ENCODE results near the gene OR10H3. TPM values are rescaled to one million over a fixed set of nuclear protein-coding genes. Genes with fewer than 3 reads are reported as not detected.

The OR10H3 gene, protein sequence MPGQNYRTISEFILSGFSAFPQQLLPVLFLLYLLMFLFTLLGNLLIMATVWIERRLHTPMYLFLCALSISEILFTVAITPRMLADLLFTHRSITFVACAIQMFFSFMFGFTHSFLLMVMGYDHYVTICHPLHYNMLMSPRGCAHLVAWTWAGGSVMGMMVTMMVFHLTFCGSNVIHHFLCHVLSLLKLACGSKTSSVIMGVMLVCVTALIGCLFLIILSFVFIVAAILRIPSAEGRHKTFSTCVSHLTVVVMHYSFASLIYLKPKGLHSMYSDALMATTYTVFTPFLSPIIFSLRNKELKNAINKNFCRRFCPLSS
- total RNA-seq, result not detected

DNA sequence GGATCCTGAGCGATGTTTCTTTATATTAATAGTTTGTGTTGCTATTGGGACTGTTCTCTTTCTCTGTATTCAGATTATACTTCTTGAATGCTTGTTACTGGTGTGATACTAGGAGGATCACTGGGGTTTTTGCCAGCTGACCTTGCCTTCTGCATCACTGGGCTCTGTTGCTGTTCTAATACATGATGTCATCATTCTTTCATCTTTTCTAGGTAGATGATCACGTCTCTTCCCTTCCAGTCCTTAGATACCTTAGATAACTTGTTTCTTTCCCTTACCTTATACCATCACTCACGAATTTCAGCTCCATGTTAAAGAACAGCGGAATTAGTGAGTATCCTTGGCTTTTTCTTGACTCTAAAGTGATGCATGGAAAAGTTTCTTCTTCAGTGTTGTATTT, at the start of gene OR10H3:
Gene OR10H3, plus strand, starts transcription at position 264 of the 400 bp plus-strand sequence. CDS start 3,408 bp downstream, outside the sequence.
- no peak for DNase-seq (ENCODE audit: low spot score)
- Histone ChIP-seq H3K27ac (no peak within 1 kb of the TSS), H3K36me3 (no peaks in the 10 kb centered on the region), H3K4me1 (no peaks in the 10 kb centered on the region), H3K27me3 (no peaks in the 10 kb centered on the region), H3K4me3 (no peak within 1 kb of the TSS), H3K9me3 (peaks cover 0 to 19% of the 10 kb centered on the region in 2 donors)
- TF ChIP-seq, protein P1, sequence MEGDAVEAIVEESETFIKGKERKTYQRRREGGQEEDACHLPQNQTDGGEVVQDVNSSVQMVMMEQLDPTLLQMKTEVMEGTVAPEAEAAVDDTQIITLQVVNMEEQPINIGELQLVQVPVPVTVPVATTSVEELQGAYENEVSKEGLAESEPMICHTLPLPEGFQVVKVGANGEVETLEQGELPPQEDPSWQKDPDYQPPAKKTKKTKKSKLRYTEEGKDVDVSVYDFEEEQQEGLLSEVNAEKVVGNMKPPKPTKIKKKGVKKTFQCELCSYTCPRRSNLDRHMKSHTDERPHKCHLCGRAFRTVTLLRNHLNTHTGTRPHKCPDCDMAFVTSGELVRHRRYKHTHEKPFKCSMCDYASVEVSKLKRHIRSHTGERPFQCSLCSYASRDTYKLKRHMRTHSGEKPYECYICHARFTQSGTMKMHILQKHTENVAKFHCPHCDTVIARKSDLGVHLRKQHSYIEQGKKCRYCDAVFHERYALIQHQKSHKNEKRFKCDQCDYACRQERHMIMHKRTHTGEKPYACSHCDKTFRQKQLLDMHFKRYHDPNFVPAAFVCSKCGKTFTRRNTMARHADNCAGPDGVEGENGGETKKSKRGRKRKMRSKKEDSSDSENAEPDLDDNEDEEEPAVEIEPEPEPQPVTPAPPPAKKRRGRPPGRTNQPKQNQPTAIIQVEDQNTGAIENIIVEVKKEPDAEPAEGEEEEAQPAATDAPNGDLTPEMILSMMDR (IDR thresholded peaks at IDR 0.05), result no peak

DNA sequence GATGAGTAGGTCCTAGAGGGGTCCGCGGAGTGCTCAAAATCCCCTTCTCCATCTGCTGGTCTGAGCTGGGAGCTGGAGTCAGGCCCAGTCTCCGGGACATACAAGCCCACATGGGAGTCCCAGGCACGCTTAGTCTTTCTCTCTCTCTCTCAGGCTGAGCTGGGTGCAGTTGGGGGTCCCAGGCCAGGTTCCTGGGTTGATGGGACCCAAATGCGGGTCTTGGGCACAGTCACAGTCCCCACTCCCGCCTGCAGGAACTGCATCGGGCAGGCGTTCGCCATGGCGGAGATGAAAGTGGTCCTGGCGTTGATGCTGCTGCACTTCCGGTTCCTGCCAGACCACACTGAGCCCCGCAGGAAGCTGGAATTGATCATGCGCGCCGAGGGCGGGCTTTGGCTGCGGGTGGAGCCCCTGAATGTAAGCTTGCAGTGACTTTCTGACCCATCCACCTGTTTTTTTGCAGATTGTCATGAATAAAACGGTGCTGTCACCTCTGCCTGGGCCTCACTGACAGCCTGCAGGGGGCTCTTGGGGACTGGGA, 41.1 kb upstream of the OR10H3 start:
- H3K27me3 ChIP-seq, result no peaks in the 10 kb centered on the region
- no peak for DNase-seq (ENCODE audit: low spot score)

DNA sequence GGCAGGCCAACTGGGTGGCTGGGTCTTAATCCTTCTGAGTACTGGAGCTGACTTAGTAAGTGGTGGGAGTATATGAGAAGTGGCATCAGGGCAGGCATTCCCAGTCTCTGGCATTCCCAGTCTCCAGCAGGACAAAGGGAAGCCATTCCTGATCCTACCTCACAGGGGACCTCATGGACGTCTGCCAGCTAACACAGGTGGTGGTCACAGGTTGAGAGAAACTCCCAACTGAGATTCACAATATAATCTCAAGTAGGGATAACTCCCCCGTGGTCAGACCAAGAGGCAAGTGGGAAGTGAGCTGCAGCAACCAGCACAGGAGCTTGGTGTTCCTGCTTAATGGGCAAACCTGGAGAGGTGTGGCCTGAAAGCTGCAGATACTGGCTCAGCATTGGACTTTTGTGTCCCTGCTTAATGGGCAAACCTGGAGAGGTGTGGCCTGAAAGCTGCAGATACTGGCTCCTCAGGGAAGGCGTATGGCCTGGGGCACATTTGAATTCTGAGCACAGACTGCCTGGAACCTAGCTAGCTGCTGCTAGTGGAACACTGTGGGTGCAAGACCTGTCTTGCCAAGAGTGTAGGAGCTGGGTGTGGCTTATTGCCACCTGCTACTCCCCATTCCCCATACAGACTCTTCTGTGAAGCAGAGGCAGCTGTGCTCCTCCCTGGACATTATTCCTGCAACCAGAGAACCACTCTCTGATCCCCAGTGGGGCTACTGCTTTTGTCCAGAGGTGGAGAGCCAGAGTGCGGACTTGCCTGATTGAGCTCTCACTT, 35.8 kb upstream of the OR10H3 start:
- TF ChIP-seq, protein P1 (IDR thresholded peaks at IDR 0.05), result no peak
- H3K4me3 ChIP-seq, result no peak overlapping the region
- no peaks in the 10 kb centered on the region for H3K27me3 ChIP-seq
- no peak overlapping the region for H3K27ac ChIP-seq
- DNase-seq (ENCODE audit: low spot score), result no peak
- H3K36me3 ChIP-seq, result no peaks in the 10 kb centered on the region
- H3K9me3 ChIP-seq, result peaks cover 0 to 17% of the 10 kb centered on the region in 2 donors
- H3K4me1 ChIP-seq, result peaks cover 0 to 10% of the 10 kb centered on the region in 2 donors

More for the DNA sequence above, 41.1 kb upstream of the OR10H3 start:
- no peak overlapping the region for H3K27ac ChIP-seq
- H3K4me1 ChIP-seq, result no peaks in the 10 kb centered on the region
- peaks cover 0 to 10% of the 10 kb centered on the region in 2 donors for H3K9me3 ChIP-seq
- TF ChIP-seq, protein P1 (IDR thresholded peaks at IDR 0.05), result no peak
- no peak overlapping the region for H3K4me3 ChIP-seq
- no peaks in the 10 kb centered on the region for H3K36me3 ChIP-seq

DNA sequence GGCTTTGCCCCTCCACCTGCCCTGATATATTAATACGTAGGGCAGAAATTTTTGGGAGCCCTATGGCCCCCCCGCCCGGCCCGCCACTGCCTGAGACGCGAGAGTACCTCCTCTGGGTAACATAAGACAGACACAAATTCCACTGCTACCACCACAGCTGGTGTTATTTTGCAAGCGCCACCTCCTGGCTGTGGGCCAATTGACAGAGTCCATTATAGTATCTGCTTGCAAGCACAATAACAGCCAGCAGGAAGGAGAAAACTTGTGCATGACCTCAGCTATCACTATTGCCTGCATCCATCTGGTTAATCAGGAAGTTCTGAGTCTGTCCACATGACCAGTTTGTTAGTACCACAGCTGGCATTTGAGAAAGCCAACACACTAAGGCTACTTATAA, 35.3 kb upstream of the OR10H3 start:
- TF ChIP-seq, protein P1 (IDR thresholded peaks at IDR 0.05), result no peak

DNA sequence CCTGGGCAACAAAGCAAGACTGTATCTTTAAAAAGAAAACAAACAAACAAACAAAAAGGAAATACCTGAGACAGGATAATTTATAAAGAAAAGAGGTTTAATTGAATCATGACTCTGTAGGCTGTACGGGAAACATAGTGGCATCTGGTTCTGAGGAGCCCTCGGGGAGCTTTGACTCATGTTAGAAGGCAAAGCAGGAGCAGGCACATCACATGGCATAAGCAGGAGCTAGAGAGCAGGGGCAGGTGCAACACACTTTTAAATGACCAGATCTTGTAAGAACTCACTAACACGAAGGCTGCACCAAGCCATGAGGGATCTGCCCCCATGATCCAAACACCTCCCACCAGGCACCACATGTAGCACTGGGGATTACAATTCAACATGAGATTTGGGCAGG, 23.1 kb upstream of the OR10H3 start:
- Histone ChIP-seq H3K4me1 (no peaks in the 10 kb centered on the region), H3K9me3 (no peaks in the 10 kb centered on the region), H3K36me3 (no peaks in the 10 kb centered on the region), H3K4me3 (no peak overlapping the region), H3K27me3 (no peaks in the 10 kb centered on the region), H3K27ac (no peak overlapping the region)
- TF ChIP-seq, protein P1 (IDR thresholded peaks at IDR 0.05), result no peak
- DNase-seq (ENCODE audit: low spot score), result no peak

More for the DNA sequence above, 35.3 kb upstream of the OR10H3 start:
- Histone ChIP-seq H3K27me3 (no peaks in the 10 kb centered on the region), H3K27ac (no peak overlapping the region), H3K36me3 (no peaks in the 10 kb centered on the region), H3K4me1 (peaks cover 0 to 10% of the 10 kb centered on the region in 2 donors), H3K9me3 (peaks cover 0 to 17% of the 10 kb centered on the region in 2 donors), H3K4me3 (no peak overlapping the region)
- DNase-seq (ENCODE audit: low spot score), result peak; percentile 83

Data from right atrium auricular region (tissue), 2 donors.